HCT116 (cell line): ENCODE data around the gene ANAPC2. TPM values are rescaled to one million over a fixed set of nuclear protein-coding genes. Genes with fewer than 3 reads are reported as not detected.

Source experiments
- ATAC-seq: fragments of 200-7000 bp; cut with Tn5 transposase; 2 replicates; pipeline ENCODE4 v1.9.1; 2020; ENCODE audit warnings: mild to moderate bottlenecking, moderate library complexity
- BruUV-seq: library from RNA; stranded (reverse); fragments of 400-500 nt; replicated peaks from 2 replicates; lab custom pipeline; 2021; lab: Mats Ljungman, UMichigan
- CTCF ChIA-PET: fragments of 300-600 bp; sonication (Branson Sonifier 250); formaldehyde crosslinking; loops from one replicate; lab custom pipeline; 2021; ENCODE audit warnings: antibody characterized with exemption; lab: Charles Lee
- POLR2A ChIA-PET: fragments of 300-600, 350-600 bp; sonication (Branson Sonifier 250); formaldehyde crosslinking; loops from one replicate; lab custom pipeline; 2021; ENCODE audit warnings: antibody characterized with exemption; lab: Charles Lee
- RAD21 ChIA-PET, 2 experiments: fragments of 300-600 bp; sonication (Branson Sonifier 250); formaldehyde crosslinking; loops; one replicate each; lab custom pipeline; 2023; ENCODE audit warnings: low total read pairs in 2 of 2; ENCODE audit not compliant: uncharacterized antibody in 2 of 2, unreplicated experiment in 2 of 2, low non-redundant PET in 1 of 2; lab: Charles Lee
- DNase-seq: peaks from one replicate; pipeline ENCODE4 v3.0.0-alpha.2; 2010; ENCODE audit warnings: low read depth, low spot score
- H2AFZ ChIP-seq: fragments of 200-600 bp; shearing (Covaris generic), sonication (generic); 2 replicates; pipeline ENCODE4 v1.6.1; 2017; ENCODE audit warnings: low read depth, mixed run types, mixed read lengths, antibody characterized with exemption, low read length; ENCODE audit not compliant: poor library complexity, severe bottlenecking
- H3K27ac ChIP-seq: 2 replicates; pipeline ENCODE4 v1.5.1; 2012; ENCODE audit warnings: low read depth, low read length
- H3K27me3 ChIP-seq: fragments of 200-600 bp; sonication (generic); 2 replicates; pipeline ENCODE4 v1.6.1; 2016; ENCODE audit warnings: mixed run types, low read length, mixed read lengths; ENCODE audit not compliant: insufficient read depth
- H3K36me3 ChIP-seq, 2 experiments: fragments of 200-500 bp in 1 of 2; fragments of 200-600 bp in 1 of 2; sonication (Bioruptor generic) in 1 of 2; sonication (generic) in 1 of 2; 2 replicates each; pipeline versions ENCODE4 v1.5.1 to v1.6.1; 2014 to 2016; ENCODE audit warnings: low read length in 2 of 2, inconsistent platforms in 1 of 2, mixed read lengths in 1 of 2, mixed run types in 1 of 2; ENCODE audit not compliant: insufficient read depth in 2 of 2, control insufficient read depth in 1 of 2
- H3K4me1 ChIP-seq, 2 experiments: fragments of 200-600 bp in 1 of 2; sonication (generic) in 1 of 2; 2 replicates each; pipeline versions ENCODE4 v1.5.1 to v1.6.1; 2012 to 2017; ENCODE audit warnings: low read length in 2 of 2, inconsistent platforms in 1 of 2, mild to moderate bottlenecking in 1 of 2, mixed read lengths in 1 of 2, mixed run types in 1 of 2, moderate library complexity in 1 of 2; ENCODE audit not compliant: insufficient read depth in 2 of 2, control insufficient read depth in 1 of 2
- H3K4me2 ChIP-seq: fragments of 200-600 bp; sonication (generic); 2 replicates; pipeline ENCODE4 v1.6.1; 2017; ENCODE audit warnings: mixed run types, low read length, mixed read lengths
- H3K4me3 ChIP-seq, 2 experiments: fragments of 200-600 bp in 1 of 2; sonication (generic) in 1 of 2; replicated peaks in 1 of 2; 2 replicates each; pipeline ENCODE4 v1.5.1; 2011 to 2016; ENCODE audit warnings: low read length in 2 of 2, control low read depth in 1 of 2, low read depth in 1 of 2, mild to moderate bottlenecking in 1 of 2, mixed read lengths in 1 of 2, mixed run types in 1 of 2
- H3K79me2 ChIP-seq: fragments of 200-600 bp; sonication (generic); 2 replicates; pipeline ENCODE4 v1.6.1; 2017; ENCODE audit warnings: mild to moderate bottlenecking, mixed run types, low read length, moderate library complexity, mixed read lengths; ENCODE audit not compliant: insufficient read depth
- H3K9ac ChIP-seq: fragments of 200-600 bp; sonication (generic); 2 replicates; pipeline ENCODE4 v1.6.1; 2016; ENCODE audit warnings: low read length, mixed read lengths
- H3K9me2 ChIP-seq: fragments of 200-600 bp; sonication (generic), shearing (Covaris generic); 2 replicates; pipeline ENCODE4 v1.6.1; 2017; ENCODE audit warnings: mixed run types, mild to moderate bottlenecking, moderate library complexity; ENCODE audit not compliant: insufficient read depth
- H3K9me3 ChIP-seq, 2 experiments: fragments of 200-500 bp in 1 of 2; fragments of 200-600 bp in 1 of 2; sonication (Bioruptor generic) in 1 of 2; sonication (generic) in 1 of 2; 2 replicates each; pipeline ENCODE4 v1.6.1; 2014 to 2017; ENCODE audit warnings: low read length in 2 of 2, mixed read lengths in 2 of 2, inconsistent platforms in 1 of 2, low read depth in 1 of 2, mild to moderate bottlenecking in 1 of 2, mixed run types in 1 of 2, moderate library complexity in 1 of 2; ENCODE audit not compliant: control insufficient read depth in 1 of 2, insufficient read depth in 1 of 2
- H4K20me1 ChIP-seq: fragments of 200-600 bp; sonication (generic), shearing (Covaris generic); 2 replicates; pipeline ENCODE4 v1.6.1; 2017; ENCODE audit warnings: mixed run types, mild to moderate bottlenecking, moderate library complexity; ENCODE audit not compliant: insufficient read depth
- CBX3 ChIP-seq: IDR thresholded peaks from 2 replicates; pipeline ENCODE4 v1.6.1; 2012; ENCODE audit warnings: low read depth
- EGR1 ChIP-seq: IDR thresholded peaks from 2 replicates; pipeline ENCODE4 v1.6.1; 2012; ENCODE audit warnings: low read depth
- EZH2 ChIP-seq: fragments of 200-600 bp; sonication (generic); IDR thresholded peaks from 2 replicates; pipeline ENCODE4 v1.6.1; 2017; ENCODE audit warnings: antibody characterized with exemption, mixed run types
- EZH2phosphoT487 ChIP-seq: fragments of 200-600 bp; IDR thresholded peaks from 2 replicates; pipeline ENCODE4 v1.6.1; 2018; ENCODE audit warnings: antibody characterized with exemption, borderline replicate concordance
- JUND ChIP-seq: IDR thresholded peaks from 2 replicates; pipeline ENCODE4 v1.6.1; 2012
- MAX ChIP-seq: IDR thresholded peaks from 2 replicates; pipeline ENCODE4 v1.6.1; 2012
- POLR2A ChIP-seq: IDR thresholded peaks from 2 replicates; pipeline ENCODE4 v1.7.0; 2011; ENCODE audit warnings: borderline replicate concordance; ENCODE audit not compliant: insufficient read depth, insufficient read length; ENCODE audit errors: extremely low read depth
- POLR2AphosphoS5 ChIP-seq: IDR thresholded peaks from 2 replicates; pipeline ENCODE4 v1.6.1; 2011; ENCODE audit warnings: mild to moderate bottlenecking, low read depth, low read length, moderate library complexity
- RAD21 ChIP-seq: IDR thresholded peaks from 2 replicates; pipeline ENCODE4 v1.6.1; 2012; ENCODE audit warnings: low read depth, mild to moderate bottlenecking
- SIN3A ChIP-seq: IDR thresholded peaks from 2 replicates; pipeline ENCODE4 v1.6.1; 2012; ENCODE audit warnings: low read depth
- SP1 ChIP-seq: IDR thresholded peaks from 2 replicates; pipeline ENCODE4 v1.6.1; 2012; ENCODE audit warnings: low read depth
- SRF ChIP-seq: IDR thresholded peaks from 2 replicates; pipeline ENCODE4 v1.6.1; 2012; ENCODE audit warnings: low read depth
- TCF7L2 ChIP-seq: IDR thresholded peaks from 2 replicates; pipeline ENCODE4 v1.7.0; 2011; ENCODE audit warnings: borderline replicate concordance, inconsistent platforms; ENCODE audit not compliant: insufficient read depth, insufficient read length; ENCODE audit errors: extremely low read depth
- ZBTB33 ChIP-seq: IDR thresholded peaks from 2 replicates; pipeline ENCODE4 v1.6.1; 2011; ENCODE audit warnings: mild to moderate bottlenecking, low read length, moderate library complexity; ENCODE audit not compliant: insufficient replicate concordance; ENCODE audit errors: extremely low read depth
- ZFX ChIP-seq: fragments of 450-650 bp; IDR thresholded peaks from 2 replicates; pipeline ENCODE4 v1.6.1; 2017
- ZNF274 ChIP-seq: fragments of 200-500 bp; sonication (Bioruptor generic); IDR thresholded peaks from 2 replicates; pipeline ENCODE4 v1.6.1; 2014; ENCODE audit warnings: mild to moderate bottlenecking, low read depth, low read length, inconsistent platforms
- intact Hi-C: fragments of 100-400 bp; cut with micrococcal nuclease; formaldehyde crosslinking; loops from 2 replicates; pipeline ENCODE4 v1.10.0; 2022
- total RNA-seq: library from RNA; stranded (reverse); gene quantifications from one replicate; pipeline ENCODE4 v1.2.1, GENCODE V29; 2021; ENCODE audit not compliant: unreplicated experiment

Gene ANAPC2
- total RNA-seq, 1 experiment from 2014 or later, result 75.5 TPM

DNA sequence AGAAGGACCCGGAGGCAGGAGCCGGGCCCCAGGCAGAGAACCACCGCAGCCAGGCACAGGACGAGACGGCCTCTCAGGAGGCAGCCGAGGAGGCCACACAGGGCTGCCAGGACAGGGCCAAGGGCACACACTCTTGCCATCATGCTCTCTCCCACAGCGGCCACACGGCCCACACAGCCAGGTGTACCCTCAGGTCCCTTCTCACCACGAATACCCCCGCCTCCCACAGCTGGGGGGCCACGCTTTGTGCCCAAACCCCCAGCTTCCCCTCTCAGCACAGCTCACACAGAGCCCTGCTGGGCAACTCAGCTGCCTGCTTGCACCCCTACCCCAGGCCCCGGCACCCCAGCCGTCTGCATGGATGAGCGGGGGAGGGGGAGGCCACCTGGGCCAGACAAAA lies 5.4 kb upstream of the ANAPC2 start:
- no peak overlapping the region for H3K9ac ChIP-seq
- H3K9me3 ChIP-seq, result no peaks in the 10 kb centered on the region
- ChIA-PET RAD21 (no interaction called here), POLR2A (no interaction called here), CTCF (no interaction called here)
- no peak for DNase-seq
- peaks cover 0 to 6% of the 10 kb centered on the region in 2 experiments; a peak in 1 of 4 replicates for H3K36me3 ChIP-seq
- peaks cover 30 to 52% of the 10 kb centered on the region in 2 experiments for H3K4me1 ChIP-seq
- BruUV-seq, result no TSS peak
- TF ChIP-seq POLR2A (no peak), MAX (no peak), ZNF274 (no peak), SP1 (no peak), ZFX (no peak), JUND (no peak), EZH2 (no peak), TCF7L2 (no peak), SIN3A (no peak), RAD21 (no peak), SRF (no peak), CBX3 (no peak), ZBTB33 (no peak), POLR2AphosphoS5 (no peak), EGR1 (no peak), EZH2phosphoT487 (no peak)
- H3K4me2 ChIP-seq, result no peak overlapping the region
- no peak overlapping the region for H3K27ac ChIP-seq
- no peak for ATAC-seq
- intact Hi-C loops, result no loop called here
- H3K9me2 ChIP-seq, result no peaks in the 10 kb centered on the region
- no peaks in the 10 kb centered on the region for H3K27me3 ChIP-seq
- H4K20me1 ChIP-seq, result no peaks in the 10 kb centered on the region
- H2AFZ ChIP-seq, result no peak overlapping the region
- H3K79me2 ChIP-seq, result peaks cover 33% of the 10 kb centered on the region
- no peak overlapping the region for H3K4me3 ChIP-seq
